K562 (cell line): ENCODE data around the gene SNRPD2. TPM values are rescaled to one million over a fixed set of nuclear protein-coding genes. Genes with fewer than 3 reads are reported as not detected.

Experiments
- ATAC-seq: fragments of 200-7000 bp; cut with Tn5 transposase; 3 replicates; pipeline ENCODE4 v1.9.1; 2020; ENCODE audit warnings: moderate library complexity
- BruUV-seq: library from RNA; stranded (reverse); fragments of 400-500 nt; replicated peaks from 2 replicates; lab custom pipeline; 2021; lab: Mats Ljungman, UMichigan
- CTCF ChIA-PET: fragments of 300-600 bp; formaldehyde crosslinking; extraction: SDS; loops from one replicate; lab custom pipeline; 2021; ENCODE audit warnings: low intra/inter-chr PET ratio; lab: Yijun Ruan, JAX
- POLR2A ChIA-PET: fragments of 300-600, 350-650 bp; sonication (Branson Sonifier 250); formaldehyde crosslinking; extraction: SDS; loops from one replicate; lab custom pipeline; 2021; ENCODE audit warnings: antibody characterized with exemption, inconsistent platforms; lab: Yijun Ruan, JAX
- DNase-seq, 4 experiments: peaks; one replicate each; pipeline versions ENCODE4 v3.0.0 to v3.0.0-alpha.2; 2011 to 2018; ENCODE audit warnings: low spot score in 3 of 4, mixed read lengths in 3 of 4; ENCODE audit errors: extremely low read depth in 1 of 4
- FAIRE-seq: peaks from 2 replicates; lab custom pipeline; 2011; peaks lifted over from hg19 to GRCh38; lab: Jason Lieb, UNC
- H2AFZ ChIP-seq: 2 replicates; pipeline ENCODE4 v1.6.0; 2011; ENCODE audit warnings: low read depth, low read length, control low read depth, inconsistent platforms
- H3K27ac ChIP-seq: fragments of 200-600 bp; 3 replicates; pipeline ENCODE4 v1.8.0; 2011; ENCODE audit warnings: low read depth, mild to moderate bottlenecking, control low read depth, inconsistent platforms, low read length, moderate library complexity, mixed read lengths; ENCODE audit errors: extremely low read depth
- H3K27me3 ChIP-seq, 2 experiments: fragments of 300-600 bp in 1 of 2; 2 replicates in 1 of 2; 3 replicates in 1 of 2; pipeline versions ENCODE4 v1.6.0 to v1.8.0; 2011; ENCODE audit warnings: inconsistent platforms in 2 of 2, low read length in 2 of 2, mild to moderate bottlenecking in 1 of 2, mixed read lengths in 1 of 2, moderate library complexity in 1 of 2; ENCODE audit not compliant: control insufficient read depth in 2 of 2, insufficient read depth in 2 of 2
- H3K36me3 ChIP-seq: fragments of 300-600 bp; 3 replicates; pipeline ENCODE4 v1.8.0; 2011; ENCODE audit warnings: mild to moderate bottlenecking, low read length, inconsistent platforms; ENCODE audit not compliant: control insufficient read depth, insufficient read depth
- H3K4me1 ChIP-seq, 2 experiments: fragments of 200-600 bp in 1 of 2; replicated peaks in 1 of 2; 2 replicates in 1 of 2; 3 replicates in 1 of 2; pipeline versions ENCODE4 v1.5.1 to v1.8.0; 2011; ENCODE audit warnings: inconsistent platforms in 2 of 2, low read length in 2 of 2, mild to moderate bottlenecking in 1 of 2, mixed read lengths in 1 of 2, moderate library complexity in 1 of 2; ENCODE audit not compliant: control insufficient read depth in 2 of 2, insufficient read depth in 2 of 2
- H3K4me2 ChIP-seq: 2 replicates; pipeline ENCODE4 v1.6.1; 2011; ENCODE audit warnings: low read length, control low read depth, inconsistent platforms, mixed read lengths; ENCODE audit not compliant: insufficient read depth
- H3K4me3 ChIP-seq: fragments of 200-600 bp; sonication (generic), shearing (Covaris generic); 2 replicates; pipeline ENCODE4 v1.5.1; 2016; ENCODE audit warnings: control low read depth, inconsistent platforms
- H3K79me2 ChIP-seq: fragments of 200-600 bp; 3 replicates; pipeline ENCODE4 v1.8.0; 2011; ENCODE audit warnings: low read length, inconsistent platforms; ENCODE audit not compliant: control insufficient read depth, insufficient read depth
- H3K9ac ChIP-seq, 2 experiments: 2 replicates each; pipeline versions ENCODE4 v1.6.0 to v1.6.1; 2011; ENCODE audit warnings: low read depth in 2 of 2, low read length in 2 of 2, control low read depth in 1 of 2, inconsistent platforms in 1 of 2, mild to moderate bottlenecking in 1 of 2, mixed read lengths in 1 of 2; ENCODE audit not compliant: insufficient read depth in 1 of 2
- H3K9me1 ChIP-seq: one replicate; pipeline ENCODE4 v1.6.0; 2011; ENCODE audit warnings: inconsistent platforms, mild to moderate bottlenecking, low read length, moderate library complexity; ENCODE audit not compliant: control insufficient read depth, insufficient read depth
- H3K9me3 ChIP-seq: replicated peaks from 2 replicates; pipeline ENCODE4 v1.5.1; 2011; ENCODE audit warnings: low read depth, low read length, inconsistent platforms; ENCODE audit not compliant: control insufficient read depth, insufficient read depth
- H4K20me1 ChIP-seq: replicated peaks from 2 replicates; pipeline ENCODE4 v1.6.1; 2011; ENCODE audit warnings: low read length, inconsistent platforms, mixed read lengths; ENCODE audit not compliant: control insufficient read depth, insufficient read depth
- BCOR ChIP-seq: fragments of 450-650 bp; IDR thresholded peaks from 2 replicates; pipeline ENCODE4 v1.6.1; 2016
- BRD9 ChIP-seq: fragments of 450-650 bp; IDR thresholded peaks from 2 replicates; pipeline ENCODE4 v1.6.1; 2018; ENCODE audit warnings: low read depth; ENCODE audit not compliant: partially characterized antibody
- HDAC1 ChIP-seq, 2 experiments: fragments of 450-650 bp; IDR thresholded peaks; 2 replicates each; pipeline ENCODE4 v1.6.1; 2016 to 2017; ENCODE audit warnings: inconsistent platforms in 1 of 2, mild to moderate bottlenecking in 1 of 2, moderate library complexity in 1 of 2
- NR2C2 ChIP-seq, 2 experiments: fragments of 200-800 bp in 1 of 2; sonication (Bioruptor generic) in 1 of 2; sonication (generic) in 1 of 2; formaldehyde crosslinking in 1 of 2; IDR thresholded peaks; 2 replicates each; pipeline versions ENCODE4 v1.6.1 to v1.8.0; 2016 to 2022; ENCODE audit warnings: mild to moderate bottlenecking in 1 of 2, missing compliant biosample characterization in 1 of 2, missing genetic modification characterization in 1 of 2, missing genetic modification reagents in 1 of 2
- PHF8 ChIP-seq: fragments of 200-600 bp; sonication (generic); IDR thresholded peaks from 2 replicates; pipeline ENCODE4 v1.6.1; 2012; ENCODE audit warnings: mixed run types, mild to moderate bottlenecking, inconsistent platforms, low read length, moderate library complexity, borderline replicate concordance
- RBM25 ChIP-seq: fragments of 200-400 bp; formaldehyde crosslinking; IDR thresholded peaks from 2 replicates; pipeline ENCODE4 v1.6.1; 2018; ENCODE audit warnings: low read length, low read depth, moderate library complexity; ENCODE audit not compliant: severe bottlenecking
- SP1 ChIP-seq: sonication (generic); formaldehyde crosslinking; IDR thresholded peaks from 2 replicates; pipeline ENCODE4 v1.8.1; 2022; ENCODE audit warnings: mild to moderate bottlenecking, missing genetic modification reagents
- TAF7 ChIP-seq: fragments of 450-650 bp; IDR thresholded peaks from 2 replicates; pipeline ENCODE4 v1.6.1; 2016; ENCODE audit warnings: missing genetic modification characterization, missing compliant biosample characterization
- ZFP1 ChIP-seq: fragments of 450-650 bp; formaldehyde crosslinking; IDR thresholded peaks from 2 replicates; pipeline ENCODE4 v1.4.0; 2020; ENCODE audit warnings: mild to moderate bottlenecking, mixed read lengths
- ZNF121 ChIP-seq: sonication (generic); formaldehyde crosslinking; conservative IDR thresholded peaks from 2 replicates; pipeline ENCODE4 v1.8.0; 2022; ENCODE audit warnings: missing genetic modification reagents
- ZNF217 ChIP-seq: sonication (generic); formaldehyde crosslinking; IDR thresholded peaks from 2 replicates; pipeline ENCODE4 v1.8.0; 2022; ENCODE audit warnings: mild to moderate bottlenecking, missing genetic modification reagents
- ZNF778 ChIP-seq: fragments of 450-650 bp; formaldehyde crosslinking; IDR thresholded peaks from 2 replicates; pipeline ENCODE4 v1.4.0; 2020; ENCODE audit warnings: mild to moderate bottlenecking, moderate library complexity
- WGBS: fragments of 100-300 bp; shearing (Covaris generic); methylation state at CpG from one replicate; pipeline ENCODE4 v1.1.6; 2016; ENCODE audit warnings: low coverage, mixed read lengths; ENCODE audit not compliant: insufficient coverage; ENCODE audit errors: missing lambda C conversion rate; 5-methylcytosine and 5-hydroxymethylcytosine counted together
- in situ Hi-C: fragments of 300-500 bp; cut with MboI; formaldehyde crosslinking; loops from 4 replicates; pipeline ENCODE4 v1.15.0; 2018; ENCODE audit warnings: inconsistent platforms, mixed read lengths
- intact Hi-C: fragments of 100-400 bp; cut with micrococcal nuclease; formaldehyde crosslinking; loops from 2 replicates; pipeline ENCODE4 v1.14.2; 2022
- polyA plus RNA-seq, 8 experiments: library from polyadenylated mRNA; depleted of rRNA in 4 of 8; stranded (reverse) in 5 of 8; unstranded in 3 of 8; fragments of >200 nt; fragmentation: Nextera tagmentation in 2 of 8; fragmentation: Illumina TruSeq in 1 of 8; extraction: Ambion mirVana in 2 of 8; extraction: Trizol in 1 of 8; gene quantifications; 2 replicates each; pipeline versions ENCODE4 v1.2.1 to v1.2.3, GENCODE V29; 2011 to 2014; ENCODE audit warnings: inconsistent platforms in 1 of 8, missing spikeins in 1 of 8
- total RNA-seq, 7 experiments: library from RNA; depleted of rRNA in 6 of 7; stranded (reverse); fragments of >200 nt in 6 of 7; fragmentation: Illumina TruSeq in 2 of 7; extraction: Trizol in 2 of 7; gene quantifications; 2 replicates each; pipeline versions ENCODE4 v1.2.1 to v1.2.3, GENCODE V29; 2011 to 2021; ENCODE audit warnings: low replicate concordance in 1 of 7

The SNRPD2 gene
- total and polyA plus RNA-seq, 9 of the 15 experiments (the other 6 are each of a cell fraction or from before 2014, with no cell fraction given) = 728 to 4,411 (median 1,029) TPM

GRCh38 chr19:45664575-45664974 is 27.2 kb downstream of the SNRPD2 start:
- no TSS peak for BruUV-seq

DNA sequence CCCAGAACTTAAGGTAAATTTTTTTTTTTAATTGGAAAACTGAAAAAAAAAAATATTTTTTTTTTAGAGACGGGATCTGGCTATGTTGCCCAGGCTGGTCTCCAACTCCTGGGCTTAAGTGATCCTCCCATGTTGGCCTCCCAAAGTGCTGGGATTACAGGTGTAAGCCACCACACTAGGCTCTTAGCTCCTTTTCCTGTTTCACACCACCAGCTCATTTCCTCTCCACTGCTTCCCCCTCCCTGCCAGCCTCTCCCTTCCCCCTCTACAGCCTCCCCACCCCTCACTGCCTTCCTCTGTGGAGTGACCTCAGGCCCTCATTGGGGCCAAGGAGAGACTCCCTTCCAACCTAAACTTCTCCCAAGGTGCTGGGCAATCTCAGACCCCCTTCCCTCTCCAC is 28.0 kb downstream of the SNRPD2 start:
- H3K4me3 ChIP-seq = no peak overlapping the region
- H3K36me3 ChIP-seq = no peaks in the 10 kb centered on the region
- POLR2A ChIA-PET = interaction anchor here (0.5 kb wide), 1 partner anchor 152 kb away, joined by 4 read pairs; no protein-coding TSS in a partner anchor
- no peak overlapping the region for H3K27ac ChIP-seq
- peaks cover 8% of the 10 kb centered on the region for H3K79me2 ChIP-seq
- WGBS = 100% methylated on average over 1 of the region's 1 CpG
- no peaks in the 10 kb centered on the region for H3K9me1 ChIP-seq
- no peaks in the 10 kb centered on the region; a peak in 1 of 5 replicates for H3K27me3 ChIP-seq
- in situ Hi-C loops = no loop called here
- CTCF ChIA-PET = no interaction called here
- no peak overlapping the region for H2AFZ ChIP-seq
- intact Hi-C loops = no loop called here
- TF ChIP-seq BRD9 = no peak
- TF ChIP-seq RBM25 = peak; percentile 45
- TF ChIP-seq ZFP1 (CRISPR knock-in tag) = no peak
- no peak for TF ChIP-seq SP1 (CRISPR knock-in tag)
- TF ChIP-seq ZNF121 (CRISPR knock-in tag) = peak; percentile 94
- no peak for TF ChIP-seq ZNF778 (CRISPR knock-in tag)
- TF ChIP-seq PHF8 = no peak
- TF ChIP-seq ZNF217 = no peak
- peak; percentile 51; the same call in 1 of the 2 replicates for TF ChIP-seq BCOR
- TF ChIP-seq, all 486 proteins: peak for 3
- H3K4me2 ChIP-seq = no peak overlapping the region
- H3K9me3 ChIP-seq = no peaks in the 10 kb centered on the region
- FAIRE-seq (no peak), DNase-seq (peak in 1 of 4 experiments; percentile 18), ATAC-seq (no peak)
- no peaks in the 10 kb centered on the region for H4K20me1 ChIP-seq
- peaks cover 5 to 20% of the 10 kb centered on the region in 2 experiments; a peak in 4 of 5 replicates for H3K4me1 ChIP-seq
- no peak overlapping the region; a peak in 1 of 4 replicates for H3K9ac ChIP-seq
- BruUV-seq = no TSS peak

More at GRCh38 chr19:45664575-45664974, 27.2 kb downstream of the SNRPD2 start:
- in situ Hi-C loops (no loop called here), intact Hi-C loops (no loop called here)
- WGBS = 74% methylated on average over 7 of the region's 7 CpGs
- H4K20me1 ChIP-seq = no peaks in the 10 kb centered on the region
- H3K9ac ChIP-seq = peak overlapping the region in 1 of 2 experiments; percentile 9; a peak in 1 of 4 replicates
- H3K27ac ChIP-seq = no peak overlapping the region; the same call in 2 of the 3 replicates
- no peak for DNase-seq
- no peaks in the 10 kb centered on the region for H3K9me3 ChIP-seq
- POLR2A ChIA-PET = no interaction called here
- peaks cover 16% of the 10 kb centered on the region for H3K79me2 ChIP-seq
- H3K9me1 ChIP-seq = no peaks in the 10 kb centered on the region
- H3K36me3 ChIP-seq = no peaks in the 10 kb centered on the region
- H3K4me2 ChIP-seq = no peak overlapping the region
- no peak overlapping the region for H3K4me3 ChIP-seq
- H3K27me3 ChIP-seq = no peaks in the 10 kb centered on the region; a peak in 1 of 5 replicates
- peak overlapping the region; percentile 35; the same call in 1 of the 2 replicates for H2AFZ ChIP-seq
- no peak for TF ChIP-seq NR2C2 (CRISPR knock-in tag; IDR thresholded peaks at IDR 0.05)
- TF ChIP-seq NR2C2 (tag; IDR thresholded peaks at IDR 0.05) = no peak
- TF ChIP-seq TAF7 (tag) = no peak
- 0 out of 4 replicates have a peak, but pooled peaks of 1 of the 2 experiments have one; percentile 17 for TF ChIP-seq HDAC1 (IDR thresholded peaks at IDR 0.05)
- TF ChIP-seq, all 486 proteins: peak for 1
- ATAC-seq (no peak), FAIRE-seq (no peak)
- peaks cover 5 to 23% of the 10 kb centered on the region in 2 experiments; a peak in 4 of 5 replicates for H3K4me1 ChIP-seq
- CTCF ChIA-PET = no interaction called here
